HepG2 (cell line): ENCODE results near the gene BLVRA. TPM values are rescaled to one million over a fixed set of nuclear protein-coding genes. Genes with fewer than 3 reads are reported as not detected.

ENCODE experiments used
- GFI1 ChIP-seq: sonication (generic); formaldehyde crosslinking; IDR thresholded peaks from 2 replicates; pipeline ENCODE4 v1.5.0; 2020; ENCODE audit warnings: missing genetic modification reagents, mild to moderate bottlenecking, borderline replicate concordance
- GTF2F1 ChIP-seq: fragments of 150-350 bp; IDR thresholded peaks from 2 replicates; pipeline ENCODE4 v1.6.1; 2014; ENCODE audit warnings: low read length
- KLF16 ChIP-seq, 2 experiments: sonication (generic) in 1 of 2; formaldehyde crosslinking in 1 of 2; IDR thresholded peaks; 2 replicates each; pipeline versions ENCODE4 v1.6.1 to v1.8.0; 2016 to 2023; ENCODE audit warnings: missing genetic modification reagents in 2 of 2, missing compliant biosample characterization in 1 of 2
- MAF1 ChIP-seq: sonication (generic); formaldehyde crosslinking; IDR thresholded peaks from 2 replicates; pipeline ENCODE4 v1.5.0; 2020; ENCODE audit warnings: missing genetic modification reagents, borderline replicate concordance
- MNT ChIP-seq: fragments of 450-650 bp; IDR thresholded peaks from 2 replicates; pipeline ENCODE4 v1.6.1; 2016
- NAIF1 ChIP-seq: sonication (generic); formaldehyde crosslinking; IDR thresholded peaks from 2 replicates; pipeline ENCODE4 v1.5.0; 2020; ENCODE audit warnings: mild to moderate bottlenecking, missing genetic modification reagents, borderline replicate concordance
- NFE2 ChIP-seq: sonication (generic); formaldehyde crosslinking; IDR thresholded peaks from 2 replicates; pipeline ENCODE4 v1.4.0; 2020; ENCODE audit warnings: missing genetic modification reagents
- NFIC ChIP-seq: IDR thresholded peaks from 2 replicates; pipeline ENCODE4 v1.6.1; 2012; ENCODE audit warnings: mild to moderate bottlenecking, low read length, inconsistent platforms
- RXRB ChIP-seq: IDR thresholded peaks from 2 replicates; pipeline ENCODE4 v1.6.1; 2016; ENCODE audit warnings: borderline replicate concordance, missing genetic modification reagents, missing compliant biosample characterization
- TBP ChIP-seq: sonication (generic); formaldehyde crosslinking; IDR thresholded peaks from 2 replicates; pipeline ENCODE4 v1.5.0; 2020; ENCODE audit warnings: missing genetic modification reagents
- TFDP2 ChIP-seq: sonication (generic); formaldehyde crosslinking; IDR thresholded peaks from 2 replicates; pipeline ENCODE4 v1.4.0; 2020; ENCODE audit warnings: missing genetic modification reagents
- TOE1 ChIP-seq: sonication (generic); formaldehyde crosslinking; IDR thresholded peaks from 2 replicates; pipeline ENCODE4 v1.4.0; 2020; ENCODE audit warnings: mild to moderate bottlenecking, missing genetic modification reagents
- TP53 ChIP-seq: sonication (generic); formaldehyde crosslinking; conservative IDR thresholded peaks from 2 replicates; pipeline ENCODE4 v1.4.0; 2020; ENCODE audit warnings: missing genetic modification reagents
- ZKSCAN5 ChIP-seq: sonication (generic); formaldehyde crosslinking; IDR thresholded peaks from 2 replicates; pipeline ENCODE4 v1.5.1; 2020; ENCODE audit warnings: mild to moderate bottlenecking, missing genetic modification reagents
- ZNF180 ChIP-seq: sonication (generic); formaldehyde crosslinking; IDR thresholded peaks from 2 replicates; pipeline ENCODE4 v1.4.0; 2020; ENCODE audit warnings: low read depth, missing genetic modification reagents, borderline replicate concordance
- ZNF207 ChIP-seq: fragments of 450-650 bp; IDR thresholded peaks from 2 replicates; pipeline ENCODE4 v1.6.1; 2016; ENCODE audit warnings: antibody characterized with exemption, borderline replicate concordance
- ZNF24 ChIP-seq: fragments of 450-650 bp; IDR thresholded peaks from 2 replicates; pipeline ENCODE4 v1.6.1; 2017; ENCODE audit warnings: antibody characterized with exemption, mild to moderate bottlenecking
- ZNF276 ChIP-seq: sonication (generic); formaldehyde crosslinking; IDR thresholded peaks from 2 replicates; pipeline ENCODE4 v1.4.0; 2020; ENCODE audit warnings: mild to moderate bottlenecking, low read depth, missing genetic modification reagents
- ZNF3 ChIP-seq: IDR thresholded peaks from 2 replicates; pipeline ENCODE4 v1.7.0; 2017; ENCODE audit warnings: inconsistent platforms
- ZNF329 ChIP-seq: sonication (generic); formaldehyde crosslinking; IDR thresholded peaks from 2 replicates; pipeline ENCODE4 v1.9.0; 2021; ENCODE audit warnings: low read depth, mild to moderate bottlenecking, missing genetic modification reagents
- ZNF703 ChIP-seq: sonication (generic); formaldehyde crosslinking; IDR thresholded peaks from 2 replicates; pipeline ENCODE4 v1.5.1; 2020; ENCODE audit warnings: missing genetic modification reagents, mild to moderate bottlenecking, moderate library complexity, borderline replicate concordance
- ZNF75D ChIP-seq: sonication (generic); formaldehyde crosslinking; IDR thresholded peaks from 2 replicates; pipeline ENCODE4 v1.8.1; 2023; ENCODE audit warnings: missing genetic modification reagents, mild to moderate bottlenecking, borderline replicate concordance
- polyA plus RNA-seq, 8 experiments: library from polyadenylated mRNA; depleted of rRNA in 3 of 8; stranded (reverse) in 7 of 8; unstranded in 1 of 8; fragments of >200 nt; fragmentation: Illumina TruSeq in 4 of 8; extraction: Trizol in 4 of 8; gene quantifications; 2 replicates each; pipeline versions ENCODE4 v1.2.1 to v1.2.3, GENCODE V29; 2011 to 2016; ENCODE audit warnings: low read depth in 4 of 8, missing spikeins in 1 of 8, mixed read lengths in 1 of 8; ENCODE audit not compliant: insufficient read depth in 1 of 8
- total RNA-seq, 5 experiments: library from RNA; depleted of rRNA; stranded (reverse); fragments of >200 nt; fragmentation: Illumina TruSeq; extraction: Trizol; gene quantifications; 2 replicates each; pipeline ENCODE4 v1.2.3, GENCODE V29; 2016; ENCODE audit warnings: low read depth in 1 of 5
- TF ChIP-seq, protein P1 (sequence below): sonication (generic); formaldehyde crosslinking; conservative IDR thresholded peaks from 2 replicates; pipeline ENCODE4 v1.5.0; 2020; ENCODE audit warnings: missing genetic modification reagents
- TF ChIP-seq, protein P2 (sequence below): sonication (generic); formaldehyde crosslinking; IDR thresholded peaks from 2 replicates; pipeline ENCODE4 v1.4.0; 2020; ENCODE audit warnings: mild to moderate bottlenecking, missing genetic modification reagents

The BLVRA gene
- total and polyA plus RNA-seq, 2 of the 13 experiments (the other 11 are each of a cell fraction or from before 2014, with no cell fraction given) = 39.2 to 64.2 TPM

GRCh38 chr7:43781726-43782607 lies 23.5 kb downstream of the BLVRA start (continued):
- no peak for TF ChIP-seq MNT
- TF ChIP-seq ZNF703 = no peak
- no peak for TF ChIP-seq ZNF207
- TF ChIP-seq TP53 (CRISPR knock-in tag) = no peak
- no peak for TF ChIP-seq TFDP2 (CRISPR knock-in tag)
- TF ChIP-seq NFIC = peak; percentile 76; the same call in 1 of the 2 replicates
- no peak for TF ChIP-seq ZNF24
- TF ChIP-seq NFE2 = no peak
- no peak for TF ChIP-seq ZKSCAN5
- no peak for TF ChIP-seq TBP
- peak; percentile 82 for TF ChIP-seq RXRB (CRISPR knock-in tag)
- TF ChIP-seq, protein P1, sequence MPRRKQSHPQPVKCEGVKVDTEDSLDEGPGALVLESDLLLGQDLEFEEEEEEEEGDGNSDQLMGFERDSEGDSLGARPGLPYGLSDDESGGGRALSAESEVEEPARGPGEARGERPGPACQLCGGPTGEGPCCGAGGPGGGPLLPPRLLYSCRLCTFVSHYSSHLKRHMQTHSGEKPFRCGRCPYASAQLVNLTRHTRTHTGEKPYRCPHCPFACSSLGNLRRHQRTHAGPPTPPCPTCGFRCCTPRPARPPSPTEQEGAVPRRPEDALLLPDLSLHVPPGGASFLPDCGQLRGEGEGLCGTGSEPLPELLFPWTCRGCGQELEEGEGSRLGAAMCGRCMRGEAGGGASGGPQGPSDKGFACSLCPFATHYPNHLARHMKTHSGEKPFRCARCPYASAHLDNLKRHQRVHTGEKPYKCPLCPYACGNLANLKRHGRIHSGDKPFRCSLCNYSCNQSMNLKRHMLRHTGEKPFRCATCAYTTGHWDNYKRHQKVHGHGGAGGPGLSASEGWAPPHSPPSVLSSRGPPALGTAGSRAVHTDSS (CRISPR knock-in tag) = no peak
- TF ChIP-seq GTF2F1 = no peak
- no peak for TF ChIP-seq ZNF276 (CRISPR knock-in tag)
- TF ChIP-seq KLF16 (CRISPR knock-in tag; IDR thresholded peaks at IDR 0.05) = no peak
- TF ChIP-seq, protein P2, sequence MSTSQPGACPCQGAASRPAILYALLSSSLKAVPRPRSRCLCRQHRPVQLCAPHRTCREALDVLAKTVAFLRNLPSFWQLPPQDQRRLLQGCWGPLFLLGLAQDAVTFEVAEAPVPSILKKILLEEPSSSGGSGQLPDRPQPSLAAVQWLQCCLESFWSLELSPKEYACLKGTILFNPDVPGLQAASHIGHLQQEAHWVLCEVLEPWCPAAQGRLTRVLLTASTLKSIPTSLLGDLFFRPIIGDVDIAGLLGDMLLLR (CRISPR knock-in tag) = no peak
- TF ChIP-seq ZNF180 (CRISPR knock-in tag) = no peak
- no peak for TF ChIP-seq GFI1 (CRISPR knock-in tag)
- no peak for TF ChIP-seq TOE1 (CRISPR knock-in tag)
- TF ChIP-seq ZNF329 (CRISPR knock-in tag) = no peak
- TF ChIP-seq ZNF3 = peak; percentile 95
- TF ChIP-seq ZNF75D (CRISPR knock-in tag) = no peak
- TF ChIP-seq MAF1 (CRISPR knock-in tag) = no peak
- TF ChIP-seq NAIF1 (CRISPR knock-in tag) = no peak
